GM19351 (cell line): ENCODE results near the gene ZIC5.
A peak's percentile ranks its signal among the peaks of the same experiment; 100 is the strongest.

ENCODE experiments used
- ATAC-seq: cut with Tn5 transposase; IDR thresholded peaks from one replicate; pipeline ENCODE4 v1.9.1; 2021; ENCODE audit warnings: mild to moderate bottlenecking, moderate library complexity; ENCODE audit not compliant: unreplicated experiment

The ZIC5 gene

GRCh38 chr13:99941086-99941485 is 30.5 kb downstream of the ZIC5 start:
- ATAC-seq = no peak

GRCh38 chr13:99938635-99939034 is 32.9 kb downstream of the ZIC5 start:
- no peak for ATAC-seq

GRCh38 chr13:99935772-99936171 is 35.8 kb downstream of the ZIC5 start:
- no peak for ATAC-seq

GRCh38 chr13:99932912-99933311 is 38.7 kb downstream of the ZIC5 start:
- ATAC-seq = no peak

- ATAC-seq = no peak
Measured at GRCh38 chr13:99930925-99931324, 40.6 kb downstream of the ZIC5 start.

- ATAC-seq = no peak
Measured at GRCh38 chr13:99929866-99930265, 41.7 kb downstream of the ZIC5 start.

GRCh38 chr13:99926014-99926731 is 45.4 kb downstream of the ZIC5 start:
- ATAC-seq = no peak

GRCh38 chr13:99923877-99924582 is 47.5 kb downstream of the ZIC5 start:
- no peak for ATAC-seq

- no peak for ATAC-seq
Measured at GRCh38 chr13:99922631-99923404, 48.7 kb downstream of the ZIC5 start.

- no peak for ATAC-seq
Measured at GRCh38 chr13:99919132-99919531, 52.4 kb downstream of the ZIC5 start.

GRCh38 chr13:99916366-99917103 is 55.0 kb downstream of the ZIC5 start:
- ATAC-seq = peak; percentile 92

- no peak for ATAC-seq
Measured at GRCh38 chr13:99913167-99913566, 58.4 kb downstream of the ZIC5 start.
